Upper lobe of right lung (tissue), 1 donor: ENCODE results near the gene TIA1. TPM values are rescaled to one million over a fixed set of nuclear protein-coding genes. Genes with fewer than 3 reads are reported as not detected.
"Not testable (repeated sequence)": the region's sequence is repeated elsewhere in the genome, so short reads cannot be mapped to it uniquely, and the experiment has no call there.

Experiments
- ATAC-seq: fragments of 200-7000 bp; cut with Tn5 transposase; one replicate; pipeline ENCODE4 v1.9.1; 2020; ENCODE audit warnings: mild to moderate bottlenecking, moderate library complexity
- DNase-seq: peaks from one replicate; pipeline ENCODE4 v3.0.0-alpha.2; 2020
- H3K27ac ChIP-seq: fragments of 200-600 bp; one replicate; pipeline ENCODE4 v1.8.0; 2022
- H3K27me3 ChIP-seq: fragments of 200-600 bp; one replicate; pipeline ENCODE4 v1.8.0; 2022; ENCODE audit warnings: mild to moderate bottlenecking
- H3K36me3 ChIP-seq: fragments of 200-600 bp; one replicate; pipeline ENCODE4 v1.8.0; 2022
- H3K4me1 ChIP-seq: fragments of 200-600 bp; one replicate; pipeline ENCODE4 v1.8.0; 2022
- H3K4me3 ChIP-seq: fragments of 200-600 bp; one replicate; pipeline ENCODE4 v1.8.0; 2022; ENCODE audit warnings: mild to moderate bottlenecking
- H3K9me3 ChIP-seq: fragments of 200-600 bp; one replicate; pipeline ENCODE4 v1.8.0; 2022
- CTCF ChIP-seq: fragments of 200-600 bp; IDR thresholded peaks from one replicate; pipeline ENCODE4 v1.8.0; 2022; ENCODE audit warnings: antibody characterized with exemption
- intact Hi-C: fragments of 100-400 bp; cut with DNase I; formaldehyde crosslinking; loops from one replicate; pipeline ENCODE4 v1.11.0; 2022
- total RNA-seq: library from RNA; stranded (reverse); fragmentation: NEBNext Ultra II Directional; extraction: Animal tissue kit (Norgen Biotek cat#: 25700); gene quantifications from one replicate; pipeline ENCODE4 v1.2.1, GENCODE V29; 2021
- donor health status: DM: no; HTN: yes; CAD: no; lungs with severe emphysema.

Gene TIA1
- total RNA-seq, 1 donor from 2014 or later = 110 TPM

GRCh38 chr2:70188460-70188859, 60.0 kb downstream of the TIA1 start:
- TF ChIP-seq CTCF = no peak
- H3K4me3 ChIP-seq = no peak overlapping the region
- DNase-seq (no peak), ATAC-seq (no peak)
- no peaks in the 10 kb centered on the region for H3K4me1 ChIP-seq
- no peaks in the 10 kb centered on the region for H3K27me3 ChIP-seq
- no peaks in the 10 kb centered on the region for H3K9me3 ChIP-seq
- intact Hi-C loops = no loop called here
- no peaks in the 10 kb centered on the region for H3K36me3 ChIP-seq
- no peak overlapping the region for H3K27ac ChIP-seq

GRCh38 chr2:70187170-70187569, 61.3 kb downstream of the TIA1 start:
- DNase-seq = peak; percentile 19
- H3K27ac ChIP-seq, H3K36me3 ChIP-seq, ATAC-seq, H3K27me3 ChIP-seq, H3K4me1 ChIP-seq, H3K4me3 ChIP-seq, intact Hi-C loops, H3K9me3 ChIP-seq: not testable (repeated sequence)

- H3K27me3 ChIP-seq = no peaks in the 10 kb centered on the region
- intact Hi-C loops = no loop called here
- no peak for DNase-seq
- H3K27ac ChIP-seq = no peak overlapping the region
- TF ChIP-seq CTCF = no peak
- H3K4me3 ChIP-seq = no peak overlapping the region
- H3K4me1 ChIP-seq = no peaks in the 10 kb centered on the region
- ATAC-seq = no peak
- H3K9me3 ChIP-seq = no peaks in the 10 kb centered on the region
- peaks cover 39% of the 10 kb centered on the region for H3K36me3 ChIP-seq
These were observed 65.7 kb downstream of the TIA1 start for GRCh38 chr2:70182689-70183088.

GRCh38 chr2:70181363-70181956, 67.0 kb downstream of the TIA1 start:
- Histone ChIP-seq H3K9me3 (no peaks in the 10 kb centered on the region), H3K27ac (no peak overlapping the region), H3K4me3 (no peak overlapping the region), H3K36me3 (peaks cover 51% of the 10 kb centered on the region), H3K27me3 (no peaks in the 10 kb centered on the region), H3K4me1 (no peaks in the 10 kb centered on the region)
- TF ChIP-seq CTCF = no peak
- intact Hi-C loops = no loop called here
- no peak for ATAC-seq
- peak; percentile 50 for DNase-seq

GRCh38 chr2:70173520-70173919, 74.9 kb downstream of the TIA1 start:
- H3K27me3 ChIP-seq = no peaks in the 10 kb centered on the region
- no peak for TF ChIP-seq CTCF
- peaks cover 91% of the 10 kb centered on the region for H3K36me3 ChIP-seq
- intact Hi-C loops = no loop called here
- no peak overlapping the region for H3K4me3 ChIP-seq
- H3K9me3 ChIP-seq = no peaks in the 10 kb centered on the region
- no peak overlapping the region for H3K27ac ChIP-seq
- ATAC-seq = no peak
- H3K4me1 ChIP-seq = no peaks in the 10 kb centered on the region
- DNase-seq = peak; percentile 12

GRCh38 chr2:70169654-70170245, 78.7 kb downstream of the TIA1 start:
- H3K4me1 ChIP-seq, H3K27ac ChIP-seq, intact Hi-C loops, H3K27me3 ChIP-seq, ATAC-seq, H3K4me3 ChIP-seq, H3K9me3 ChIP-seq: not testable (repeated sequence)
- peaks cover 89% of the 10 kb centered on the region for H3K36me3 ChIP-seq
- DNase-seq = peak; percentile 35
